HG02763 (cell line): ENCODE results near the gene NAB1.

ENCODE experiments used
- ATAC-seq: cut with Tn5 transposase; IDR thresholded peaks from one replicate; pipeline ENCODE4 v1.9.1; 2021; ENCODE audit warnings: mild to moderate bottlenecking, moderate library complexity; ENCODE audit not compliant: unreplicated experiment

The NAB1 gene

DNA sequence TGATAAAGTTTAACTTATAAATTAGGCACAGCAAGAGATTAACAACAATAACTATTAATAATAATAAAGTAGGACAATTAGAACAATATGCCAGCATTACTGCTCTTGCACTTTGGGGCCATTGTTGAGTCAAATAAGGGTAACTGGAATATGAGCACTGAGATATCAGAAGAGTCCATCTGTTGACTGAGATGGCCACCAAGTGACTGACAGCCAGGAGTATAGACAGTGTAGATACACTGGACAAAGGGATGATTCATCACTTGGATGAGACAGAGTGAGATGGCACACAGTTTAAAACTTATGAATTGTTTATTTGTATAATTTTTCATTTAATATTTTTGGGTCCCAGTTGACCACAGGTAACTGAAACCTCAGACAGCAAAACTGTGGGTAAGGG lies 20.0 kb downstream of the NAB1 start:
- no peak for ATAC-seq

GRCh38 chr2:190670182-190670946 lies 21.5 kb downstream of the NAB1 start:
- peak; percentile 25 for ATAC-seq

DNA sequence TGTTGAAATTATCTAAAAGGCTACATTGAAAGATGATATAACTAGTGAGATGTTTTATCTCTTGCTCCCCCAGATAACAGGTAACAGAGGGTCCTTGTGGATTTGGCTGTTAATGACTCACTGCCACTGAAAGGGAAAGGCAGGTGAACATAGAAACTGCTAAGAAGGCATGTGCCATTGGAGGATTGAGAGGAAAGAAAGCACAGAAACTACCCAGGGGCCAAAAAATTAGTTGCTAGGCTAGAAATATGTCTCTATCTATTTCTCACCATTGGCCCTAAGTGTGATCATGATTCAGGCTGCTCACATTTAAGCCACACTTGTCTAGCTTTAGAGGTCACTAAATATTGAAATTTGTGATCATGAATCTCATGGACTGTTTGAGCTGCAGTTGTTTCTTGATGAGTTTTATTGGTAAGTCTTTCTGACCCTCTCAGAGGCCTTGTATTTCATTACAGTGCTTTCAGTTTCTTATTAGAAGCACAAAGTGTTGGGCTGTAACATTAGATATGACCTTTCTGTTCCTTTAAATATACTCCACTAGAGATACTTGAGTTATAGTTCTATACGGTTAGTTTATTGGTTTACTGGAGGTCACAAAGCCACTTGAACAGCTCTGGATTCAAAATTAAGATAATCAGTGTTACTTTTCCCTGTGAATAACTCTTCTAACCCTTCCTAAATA lies 26.2 kb downstream of the NAB1 start:
- ATAC-seq: peak; percentile 46

DNA sequence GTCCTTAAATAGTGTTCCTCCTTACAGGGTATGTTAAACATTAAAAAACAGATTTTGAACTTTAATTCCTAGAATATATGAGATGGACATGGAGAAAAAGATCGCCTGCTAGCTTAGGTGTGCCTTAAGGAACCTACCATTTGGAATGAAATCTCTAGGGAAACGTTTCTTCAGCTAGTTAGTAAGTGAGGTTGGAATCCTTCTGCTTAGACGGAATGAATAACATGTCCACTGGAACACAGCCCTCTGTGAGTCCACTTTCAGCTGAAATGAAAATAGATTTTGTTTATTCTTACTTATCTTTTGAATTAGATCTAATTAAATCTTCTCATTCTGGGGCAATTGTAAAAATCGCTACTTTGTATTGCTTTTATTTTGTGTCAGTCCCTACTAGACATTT lies 28.4 kb downstream of the NAB1 start:
- ATAC-seq: no peak

- ATAC-seq: peak; percentile 58
Measured at GRCh38 chr2:190678444-190679162, 29.7 kb downstream of the NAB1 start.

- no peak for ATAC-seq
Measured at GRCh38 chr2:190679391-190679790, 30.5 kb downstream of the NAB1 start.

- peak; percentile 50 for ATAC-seq
Measured at GRCh38 chr2:190679813-190680591, 31.1 kb downstream of the NAB1 start.

- ATAC-seq: no peak
Measured at GRCh38 chr2:190682168-190682567, 33.3 kb downstream of the NAB1 start.

- no peak for ATAC-seq
Measured at GRCh38 chr2:190683802-190684201, 34.9 kb downstream of the NAB1 start.

GRCh38 chr2:190684931-190685330 lies 36.0 kb downstream of the NAB1 start:
- ATAC-seq: no peak

DNA sequence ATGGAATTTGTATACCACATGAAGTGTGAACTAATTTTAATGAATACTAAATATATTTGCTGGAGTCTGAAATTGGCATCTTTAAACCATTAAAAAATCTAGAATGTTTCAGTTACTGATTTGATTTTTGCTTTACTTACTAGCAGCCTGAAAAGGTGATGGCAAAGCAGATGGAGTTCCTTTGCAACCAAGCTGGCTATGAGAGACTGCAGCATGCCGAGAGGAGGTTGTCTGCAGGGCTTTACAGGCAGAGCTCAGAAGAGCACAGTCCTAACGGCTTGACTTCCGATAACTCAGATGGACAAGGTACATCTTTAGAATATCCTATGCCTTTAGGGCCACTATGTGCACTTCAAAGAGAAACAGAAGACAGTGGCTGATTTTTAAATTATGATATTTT lies 36.5 kb downstream of the NAB1 start:
- ATAC-seq: no peak

- ATAC-seq: peak; percentile 55
Measured at GRCh38 chr2:190693533-190694232, 44.8 kb downstream of the NAB1 start.

- ATAC-seq: no peak
Measured at GRCh38 chr2:190694479-190694878, 45.6 kb downstream of the NAB1 start.

- ATAC-seq: no peak
Measured at GRCh38 chr2:190695739-190696138, 46.9 kb downstream of the NAB1 start.

- ATAC-seq: no peak
Measured at GRCh38 chr2:190696792-190697398, 48.0 kb downstream of the NAB1 start.

DNA sequence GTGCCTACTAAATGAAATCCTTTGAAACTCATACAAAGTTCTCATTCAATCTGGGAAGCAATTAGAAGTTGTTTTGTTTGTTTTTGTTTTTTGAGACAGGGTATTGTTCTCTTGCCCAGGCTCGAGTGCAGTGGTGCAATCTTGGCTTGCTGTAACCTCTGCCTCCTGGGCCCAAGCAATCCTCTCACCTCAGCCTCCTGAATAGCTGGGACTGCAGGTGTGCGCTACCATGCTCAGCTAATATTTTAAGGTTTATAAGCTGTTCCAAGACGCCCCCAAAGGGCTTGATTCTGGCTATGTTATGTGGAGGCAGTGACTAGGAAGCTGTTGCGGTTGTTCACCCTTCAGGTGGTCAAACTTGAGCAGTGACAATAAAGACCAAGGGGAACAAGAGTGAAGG lies 48.5 kb downstream of the NAB1 start:
- no peak for ATAC-seq

GRCh38 chr2:190698895-190699294 lies 50.0 kb downstream of the NAB1 start:
- ATAC-seq: no peak

DNA sequence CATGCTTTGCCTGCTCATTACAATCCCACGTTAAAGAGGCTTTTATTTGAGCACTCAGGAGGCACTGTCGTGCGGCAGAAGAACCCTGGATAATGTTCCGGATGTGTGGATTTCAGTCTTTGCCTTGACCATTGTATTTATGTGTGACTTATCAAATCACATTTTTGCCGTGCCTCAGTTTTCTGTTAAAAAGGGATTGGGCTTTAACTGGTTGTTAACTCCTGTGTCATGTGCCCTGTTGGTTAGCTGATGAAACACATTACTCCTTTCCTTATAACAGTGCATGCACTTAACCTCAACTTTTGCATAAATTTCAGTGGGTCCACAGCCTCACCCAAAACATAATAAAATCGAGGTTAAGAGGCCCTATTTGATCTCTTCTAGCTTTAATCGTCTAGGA lies 52.7 kb downstream of the NAB1 start:
- peak; percentile 71 for ATAC-seq

DNA sequence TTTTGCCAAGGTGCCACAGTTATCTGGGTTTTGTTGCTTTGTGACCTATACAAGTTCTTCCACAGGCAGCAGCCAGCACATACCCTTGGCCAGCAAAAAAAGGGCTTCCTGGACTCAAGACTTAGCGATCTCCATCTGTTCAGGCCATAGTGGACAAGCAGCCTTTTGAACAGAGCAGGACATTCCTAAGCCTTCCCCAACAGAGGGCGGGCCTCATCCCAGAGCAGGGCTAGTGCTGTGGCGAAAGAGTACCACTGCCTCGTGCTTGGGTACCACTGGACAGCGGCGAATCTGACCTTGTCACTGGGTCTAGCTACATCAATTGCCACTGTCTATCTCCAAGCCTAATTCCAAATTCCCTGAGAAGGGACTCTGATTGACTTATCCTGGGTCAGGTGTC lies 56.4 kb downstream of the NAB1 start:
- no peak for ATAC-seq

DNA sequence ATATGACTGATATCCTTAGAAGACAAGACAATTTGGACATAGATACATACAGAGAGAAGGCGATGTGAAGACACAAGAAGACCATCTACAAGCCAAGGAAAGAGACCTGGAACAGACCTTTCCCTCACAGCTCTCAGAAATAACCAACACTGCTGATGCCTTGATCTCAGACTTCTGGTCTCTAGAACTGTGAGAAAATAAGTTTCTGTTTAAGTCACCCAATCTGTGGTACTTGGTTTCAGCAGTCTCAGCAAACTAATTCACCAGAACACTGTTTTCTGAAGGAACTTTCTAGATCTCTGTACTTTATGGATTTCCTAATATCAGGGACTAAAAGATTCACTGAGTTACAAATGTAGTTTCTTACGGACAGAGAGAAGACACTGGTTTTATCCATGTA lies 58.8 kb downstream of the NAB1 start:
- no peak for ATAC-seq
